Keratinocyte (primary cell): ENCODE data around the gene CPVL.

Experiments used
- CTCF ChIP-seq, 3 experiments: IDR thresholded peaks in 1 of 3; conservative IDR thresholded peaks in 1 of 3; optimal IDR thresholded peaks in 1 of 3; 2 replicates in 2 of 3; 3 replicates in 1 of 3; pipeline versions ENCODE3 to v1.5.1; 2011; ENCODE audit warnings: low read length in 3 of 3, mild to moderate bottlenecking in 3 of 3, moderate library complexity in 2 of 3, control low read depth in 1 of 3, inconsistent platforms in 1 of 3; ENCODE audit not compliant: insufficient read depth in 2 of 3; ENCODE audit errors: extremely low read depth in 1 of 3
- EZH2 ChIP-seq: IDR thresholded peaks from one replicate; pipeline ENCODE4 v1.6.1; 2012; ENCODE audit warnings: inconsistent platforms, mild to moderate bottlenecking, low read length, moderate library complexity

- TF ChIP-seq CTCF (optimal IDR thresholded peaks at IDR 0.05 in 1 of 3, IDR thresholded peaks at IDR 0.05 in 1 of 3, conservative IDR thresholded peaks at IDR 0.05 in 1 of 3; ENCODE audit: extremely low read depth in 1 of 3, insufficient read depth in 2 of 3, low read length in 3 of 3) (no peak), EZH2 (no peak)
Measured at GRCh38 chr7:29076631-29077030, 69.7 kb downstream of the CPVL start.
